ENCODE data around the gene ZNF521.

GRCh38 chr18:25190472-25190871 lies 161.5 kb downstream of the ZNF521 start:
- no peak for TF ChIP-seq KDM5A (IDR thresholded peaks at IDR 0.05; ENCODE audit: borderline replicate concordance, low read length)
- TF ChIP-seq DBP (CRISPR knock-in tag; IDR thresholded peaks at IDR 0.05; ENCODE audit: not compliant biosample characterization), result no peak
- no peak for TF ChIP-seq GZF1 (CRISPR knock-in tag; IDR thresholded peaks at IDR 0.05)
- TF ChIP-seq CTCF (CRISPR knock-in tag; IDR thresholded peaks at IDR 0.05), result no peak
- no peak for TF ChIP-seq ZBTB49 (CRISPR knock-in tag; IDR thresholded peaks at IDR 0.05; ENCODE audit: borderline replicate concordance)
- no peak for TF ChIP-seq PATZ1 (CRISPR knock-in tag; IDR thresholded peaks at IDR 0.05)
